Activated T-helper 1 cell treated with anti-CD3 and anti-CD28 coated beads, Interleukin-2, amount 50 U/mL, for 16 hours (primary cell): ENCODE measurements around the gene OSBPL1A.
A peak's percentile ranks its signal among the peaks of the same experiment; 100 is the strongest.
"Not testable (repeated sequence)": the region's sequence is repeated elsewhere in the genome, so short reads cannot be mapped to it uniquely, and the experiment has no call there.

Experiments used
- DNase-seq, 2 donors: peaks; one replicate each; pipeline ENCODE4 v3.0.0-alpha.2; 2020; ENCODE audit warnings: low read depth in 1 of 2, low spot score in 1 of 2

The OSBPL1A gene

DNA sequence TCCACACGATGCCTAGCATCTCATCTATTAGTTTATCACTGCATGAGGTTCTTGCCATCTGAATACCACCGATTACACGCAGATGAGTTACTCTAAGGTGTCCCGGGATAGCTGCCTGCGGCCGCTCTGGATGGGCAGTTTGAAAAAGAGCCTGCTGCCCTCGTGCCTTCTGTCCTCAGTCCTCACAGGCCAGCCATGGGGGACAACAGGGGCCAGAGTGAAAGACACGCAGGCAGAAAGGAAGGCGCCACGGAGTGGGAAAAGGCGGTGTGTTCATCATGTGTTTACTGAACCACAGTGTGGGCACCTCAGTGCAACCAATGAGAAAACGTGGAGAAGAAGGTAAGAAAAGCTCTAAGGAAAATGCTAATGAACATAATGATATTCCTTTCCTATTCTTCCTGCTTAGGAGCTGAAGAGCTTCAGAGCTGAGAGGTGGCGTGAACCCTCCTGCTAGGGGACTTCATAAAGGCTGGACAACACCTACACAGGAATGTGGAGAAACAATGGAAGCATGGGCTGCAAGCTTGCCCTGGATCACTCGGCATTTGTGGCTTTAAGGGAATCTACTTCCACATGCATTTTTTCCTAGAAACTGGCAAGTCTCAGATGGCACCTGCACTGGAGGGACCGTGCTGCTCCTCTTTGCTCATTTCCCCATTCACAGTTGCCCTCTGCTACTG lies 207.8 kb downstream of the OSBPL1A start:
- DNase-seq = no peak

DNA sequence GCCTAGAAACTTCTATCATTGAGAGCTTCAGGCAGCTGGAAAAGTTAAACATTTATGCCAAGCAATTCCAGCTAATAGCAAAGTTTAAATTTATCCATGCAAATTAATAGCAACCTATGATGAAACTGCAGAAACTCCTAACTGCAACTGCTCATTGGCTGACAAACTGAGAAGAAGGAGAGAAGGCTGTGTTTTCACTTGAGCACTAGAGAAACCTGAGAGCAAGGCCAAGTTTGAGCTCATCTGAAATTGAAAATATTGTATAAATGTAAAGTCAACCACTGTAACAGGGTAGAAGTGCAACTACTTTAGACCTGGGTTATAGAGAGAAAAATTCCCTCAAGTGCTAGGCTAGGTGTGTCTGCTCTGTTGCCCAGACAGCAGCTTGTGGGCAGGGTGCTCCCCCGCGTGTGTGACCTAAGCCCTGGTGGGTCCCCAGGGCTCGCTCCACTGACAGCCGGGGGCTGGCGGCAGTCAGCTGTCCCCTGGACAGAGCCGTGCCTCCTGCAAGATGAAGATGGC lies 208.6 kb downstream of the OSBPL1A start:
- DNase-seq = no peak

DNA sequence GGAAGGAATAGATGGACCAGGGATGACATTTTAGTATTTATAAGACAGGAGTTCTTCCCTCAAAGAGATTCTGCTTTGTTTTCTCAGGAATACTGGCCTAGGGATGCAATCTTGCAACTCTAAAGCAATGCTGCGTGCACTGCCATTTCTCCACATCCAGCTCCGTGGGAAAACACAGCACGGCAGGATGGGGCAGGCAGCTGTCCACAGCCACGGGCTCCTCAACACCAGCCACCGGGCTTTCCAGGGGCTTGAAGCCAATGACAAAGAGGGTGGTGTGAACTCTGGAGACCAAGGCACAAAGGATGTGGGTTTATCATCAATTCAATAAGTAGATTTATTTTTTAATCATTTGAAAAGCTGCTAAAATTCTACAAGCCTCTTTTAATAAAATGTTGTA lies 209.5 kb downstream of the OSBPL1A start:
- DNase-seq = no peak

DNA sequence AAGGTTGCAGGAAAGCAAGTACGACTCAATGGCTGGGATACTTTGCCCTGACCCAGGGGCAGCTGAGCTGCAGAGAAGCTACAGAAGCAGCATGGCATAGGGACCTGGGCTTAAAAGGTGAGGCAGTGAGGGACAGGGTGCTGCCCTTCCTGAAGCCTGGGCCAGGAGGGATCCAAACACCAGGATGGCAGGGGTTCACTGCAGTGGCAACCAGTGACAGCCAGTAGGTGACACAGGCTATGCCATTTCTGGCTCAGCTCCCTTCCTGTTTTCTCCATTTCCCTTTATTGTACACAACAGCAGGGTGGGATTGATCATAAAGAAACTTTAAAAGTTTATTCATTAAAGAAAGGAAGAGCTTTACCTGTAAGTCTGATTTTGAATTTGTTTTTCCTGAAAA lies 209.9 kb downstream of the OSBPL1A start:
- DNase-seq = no peak

DNA sequence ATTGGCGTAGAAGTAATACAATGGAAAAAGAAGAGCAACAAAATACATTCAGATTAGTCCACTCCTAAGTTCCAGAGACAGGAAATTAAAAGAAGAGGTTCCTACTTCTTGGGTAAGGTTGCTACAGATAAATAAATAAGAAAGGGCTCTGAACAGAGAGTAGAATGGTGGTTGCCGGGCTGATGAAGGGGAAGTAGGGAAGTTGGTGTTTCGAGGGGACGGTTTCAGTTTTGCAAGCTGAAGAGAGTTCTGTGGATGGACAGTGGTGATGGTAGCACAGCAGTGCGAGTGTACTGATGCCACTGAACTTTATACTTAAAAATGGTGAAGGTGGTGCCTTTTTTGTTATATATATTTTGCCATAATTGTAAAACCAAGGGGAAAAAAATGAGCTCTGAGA lies 210.6 kb downstream of the OSBPL1A start:
- no peak for DNase-seq

DNA sequence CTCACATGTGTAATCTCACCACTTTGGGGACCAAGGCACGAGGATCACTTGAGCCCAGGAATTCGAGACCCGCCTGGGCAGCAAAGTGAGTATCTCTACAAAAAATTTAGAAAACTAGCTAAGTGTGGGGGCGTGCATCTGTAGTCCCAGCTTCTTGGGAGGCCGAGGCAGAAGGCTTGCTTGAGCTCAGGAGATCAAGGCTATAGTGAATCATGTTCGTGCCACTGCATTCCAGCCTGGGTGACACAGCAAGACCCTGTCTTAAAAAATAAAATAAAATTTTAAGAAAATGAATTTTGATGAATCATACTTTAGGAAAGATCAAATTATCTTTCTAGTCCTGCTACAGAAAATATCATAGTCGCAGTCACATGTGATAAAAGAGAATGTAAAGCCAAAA lies 211.8 kb downstream of the OSBPL1A start:
- no peak for DNase-seq

DNA sequence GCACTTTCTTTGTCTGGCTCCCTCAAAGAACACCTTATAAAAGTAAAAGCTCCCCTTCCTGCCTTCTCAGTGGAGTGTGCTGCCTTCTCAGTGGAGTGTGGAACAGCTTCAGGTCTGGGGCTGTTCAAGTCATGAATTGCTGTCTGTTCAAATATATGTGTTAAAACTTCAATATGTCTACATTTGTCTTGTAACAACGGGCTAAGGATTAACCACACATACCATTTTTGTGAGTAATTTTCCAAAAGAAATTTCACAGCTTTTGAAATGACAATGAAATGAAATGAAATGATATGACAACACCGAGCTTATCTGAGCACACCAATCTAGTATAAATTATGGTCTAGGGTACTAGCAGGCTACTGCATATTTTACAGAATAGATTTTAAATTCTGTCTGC lies 215.8 kb downstream of the OSBPL1A start:
- no peak for DNase-seq

DNA sequence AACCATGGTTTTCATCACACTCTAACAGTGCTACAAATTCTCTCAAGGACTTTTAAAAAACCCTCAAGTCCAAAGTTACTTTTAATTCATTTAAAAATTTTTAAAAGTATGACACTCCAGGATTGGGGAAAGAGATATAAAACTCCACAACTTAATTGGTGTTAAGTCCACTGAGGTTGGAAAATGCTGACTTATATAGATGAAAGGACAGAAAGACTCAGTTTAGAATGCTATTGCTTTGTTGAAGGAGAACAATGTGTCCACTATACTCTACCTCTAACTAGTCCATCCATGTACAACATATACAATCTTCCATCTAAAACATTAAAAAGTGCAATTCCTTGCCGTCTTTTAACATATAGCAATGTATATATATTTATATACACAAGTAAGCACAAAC lies 217.6 kb downstream of the OSBPL1A start:
- no peak for DNase-seq

DNA sequence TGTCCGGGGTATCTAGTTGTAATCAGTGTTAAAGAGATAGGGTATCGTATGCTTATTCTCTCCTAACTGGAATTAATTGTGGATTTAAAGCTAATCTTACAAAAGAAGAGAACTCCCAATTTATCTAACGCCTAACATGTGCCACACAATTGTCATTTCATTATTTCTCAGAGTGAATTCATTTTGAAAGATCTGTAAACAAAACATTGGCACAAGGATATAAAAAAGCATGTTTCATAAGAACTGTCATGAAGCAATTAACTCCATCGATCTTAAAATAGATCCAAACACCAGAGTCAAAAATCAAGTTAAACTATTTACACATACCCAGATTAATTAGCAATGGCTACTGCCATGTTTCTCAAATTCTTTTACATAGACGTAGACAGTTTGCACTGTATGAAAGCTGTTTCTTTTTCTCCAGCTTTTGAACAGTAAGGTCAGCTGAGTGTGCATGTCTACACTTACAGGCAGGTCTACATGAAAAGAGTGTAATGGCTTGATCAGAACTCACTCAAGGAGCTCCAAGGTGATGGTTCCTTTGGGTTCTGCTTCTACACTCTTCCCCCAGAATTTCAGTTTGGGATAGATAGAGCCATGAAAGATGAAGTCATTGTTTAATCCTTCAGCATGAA lies 220.0 kb downstream of the OSBPL1A start:
- DNase-seq = no peak

DNA sequence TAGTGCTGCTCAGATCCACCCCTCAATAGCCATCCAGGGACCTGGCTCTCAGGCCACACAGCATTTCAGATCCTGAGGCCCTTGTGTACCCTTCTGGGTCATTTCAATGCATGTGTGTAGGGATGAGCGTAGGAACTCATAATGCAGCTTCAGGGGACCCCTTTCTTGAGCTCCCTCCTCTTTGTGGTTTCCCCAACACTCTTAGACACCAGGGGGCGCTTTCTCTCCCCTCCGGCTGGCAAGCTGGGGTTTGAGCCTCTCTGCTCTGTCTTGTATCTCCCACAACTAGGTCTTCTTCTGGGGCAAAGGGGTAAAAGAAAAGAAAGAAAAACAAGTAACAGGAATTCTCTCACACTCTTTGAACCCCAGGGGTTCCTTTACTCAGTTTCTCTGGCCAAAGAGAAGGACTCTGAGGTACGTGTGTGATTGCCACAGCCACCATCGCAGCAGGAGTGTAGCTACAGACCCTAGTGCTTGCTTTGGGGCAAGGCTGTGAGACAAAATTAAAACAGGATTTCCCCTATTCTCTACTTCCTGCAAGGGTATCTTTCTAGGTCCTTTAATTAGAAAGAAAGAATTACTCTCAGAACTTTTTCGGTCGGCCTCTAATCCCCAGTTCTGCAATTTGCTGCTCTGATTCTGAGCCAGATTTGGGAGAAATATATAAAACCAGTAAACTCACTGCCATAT lies 220.8 kb downstream of the OSBPL1A start:
- DNase-seq = no peak

DNA sequence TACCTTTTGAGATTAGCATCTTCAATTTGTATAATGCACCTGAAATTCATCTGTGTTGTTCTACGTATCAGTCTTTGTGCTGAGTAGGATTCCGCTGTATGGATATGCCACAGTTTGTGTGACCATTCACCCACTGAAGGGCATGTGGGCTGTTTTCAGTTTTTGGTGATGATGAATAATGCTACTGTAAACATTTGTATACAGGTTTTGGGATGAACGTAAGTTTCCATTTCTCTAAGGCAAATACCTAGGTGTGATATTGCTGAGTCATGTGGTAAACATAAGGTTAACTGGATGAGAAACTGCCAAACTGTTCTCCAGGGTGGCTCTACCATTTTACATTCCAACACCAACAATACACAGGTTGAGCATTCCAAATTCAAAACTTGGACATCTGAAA lies 223.6 kb downstream of the OSBPL1A start:
- no peak for DNase-seq

DNA sequence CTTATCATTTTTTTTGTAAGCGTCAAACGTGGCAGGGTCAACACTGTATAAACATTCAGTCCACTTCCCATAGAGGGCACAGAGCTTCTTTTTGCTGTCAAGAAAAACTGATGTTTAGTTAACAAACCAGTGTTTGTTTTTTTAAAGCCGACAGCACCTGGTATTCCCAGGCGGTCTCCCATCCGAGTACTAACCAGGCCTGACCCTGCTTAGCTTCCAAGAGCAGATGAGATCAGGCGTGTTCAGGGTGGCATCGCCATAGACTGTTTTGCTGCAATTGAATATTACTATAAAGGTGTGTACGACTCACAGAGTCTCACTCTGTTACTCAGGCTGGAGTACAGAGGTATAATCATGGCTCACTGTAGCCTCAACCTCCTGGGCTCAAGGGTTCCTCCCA lies 227.3 kb downstream of the OSBPL1A start:
- no peak for DNase-seq

DNA sequence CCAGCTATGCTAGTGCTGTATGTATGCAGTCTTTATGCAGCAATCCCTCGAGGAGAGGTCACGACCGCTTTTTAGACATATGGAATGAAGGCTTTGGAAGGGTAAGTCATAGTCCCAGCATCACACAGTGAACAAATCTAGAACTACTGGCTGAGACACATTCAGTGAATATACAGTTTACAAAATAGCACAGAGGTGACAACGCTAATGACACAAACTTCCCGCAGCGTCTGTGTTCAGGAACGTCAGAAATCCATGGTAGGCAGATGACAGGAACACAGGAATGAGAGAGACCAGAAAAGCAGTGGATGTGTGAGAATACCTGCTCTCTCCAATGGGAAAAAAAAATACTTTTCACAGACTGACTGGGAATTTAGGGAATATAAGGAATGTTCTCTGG lies 229.1 kb downstream of the OSBPL1A start:
- DNase-seq = no peak

DNA sequence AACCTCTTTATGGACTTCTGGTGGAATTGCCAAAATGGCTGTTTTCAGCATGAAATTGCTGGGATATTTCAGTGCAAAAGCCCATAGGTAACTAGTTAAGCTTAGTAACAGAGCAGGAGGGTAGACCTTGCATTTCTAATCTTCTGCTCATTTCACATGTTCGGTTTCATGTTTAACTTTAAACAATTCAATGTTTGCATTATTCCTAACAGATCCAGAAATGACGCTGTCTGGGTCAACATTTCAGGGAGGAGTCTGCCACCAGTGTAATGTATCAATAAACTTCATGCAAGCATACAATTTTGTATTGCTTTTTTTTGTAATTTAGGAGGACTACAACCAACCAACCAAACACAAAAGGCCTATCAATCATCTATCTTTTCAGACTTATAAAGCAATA lies 236.3 kb downstream of the OSBPL1A start:
- no peak for DNase-seq

DNA sequence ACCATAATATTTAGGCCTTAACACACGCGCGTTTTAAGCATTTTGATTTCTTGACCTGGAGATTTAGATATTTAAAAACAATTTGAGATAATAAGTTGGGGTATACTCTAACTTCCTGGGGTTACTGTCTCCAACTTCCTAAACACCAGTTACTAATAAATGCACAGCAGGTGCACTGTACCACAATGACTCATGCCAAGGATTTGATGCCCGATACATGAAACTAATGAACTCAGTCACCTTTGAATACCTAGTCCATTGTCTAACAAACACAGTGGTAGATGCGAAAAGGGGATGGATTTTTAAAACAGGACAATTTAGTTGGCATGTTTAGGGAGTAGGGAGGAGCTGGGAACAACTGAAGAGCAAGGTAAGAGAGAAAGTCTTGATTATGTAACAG lies 237.5 kb downstream of the OSBPL1A start:
- no peak for DNase-seq

DNA sequence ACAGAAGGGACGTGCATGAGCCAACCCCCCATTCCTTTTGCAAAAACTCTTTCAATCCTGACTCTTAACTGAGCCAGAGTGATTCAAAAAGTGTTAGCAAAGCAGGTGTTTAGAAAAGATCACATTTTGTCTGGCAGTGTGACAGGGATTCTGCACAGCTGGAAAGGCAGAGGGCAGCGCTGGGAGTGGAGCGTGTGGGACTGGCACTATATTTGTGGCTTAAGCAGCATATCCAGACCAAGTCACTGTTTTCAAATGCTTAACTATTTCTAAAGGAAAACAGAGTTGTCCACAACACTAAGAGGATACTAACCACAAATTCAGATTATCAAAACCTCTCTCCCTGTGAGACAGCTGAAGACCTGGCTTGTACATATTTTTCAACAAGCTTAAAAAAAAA lies 239.8 kb downstream of the OSBPL1A start:
- DNase-seq = no peak

DNA sequence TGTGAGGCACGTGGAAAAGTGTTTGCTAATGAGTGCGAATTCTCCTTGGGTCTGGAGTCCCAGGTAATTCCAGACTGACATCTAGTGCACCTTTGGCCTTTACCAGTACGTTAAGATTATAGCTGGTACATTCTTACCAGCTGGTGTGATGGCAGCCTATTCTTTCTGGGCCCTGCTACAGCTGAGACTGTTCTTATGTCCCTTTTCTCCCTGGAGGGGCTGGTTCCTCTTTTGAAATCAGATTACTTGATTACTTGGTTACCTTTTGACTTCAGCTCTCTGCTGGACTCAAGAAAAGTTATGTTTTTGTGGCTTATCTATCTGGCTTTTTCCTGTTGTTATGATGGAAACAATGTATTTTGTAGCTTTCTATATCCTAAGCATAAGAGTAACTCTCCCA lies 244.2 kb downstream of the OSBPL1A start:
- DNase-seq = no peak

DNA sequence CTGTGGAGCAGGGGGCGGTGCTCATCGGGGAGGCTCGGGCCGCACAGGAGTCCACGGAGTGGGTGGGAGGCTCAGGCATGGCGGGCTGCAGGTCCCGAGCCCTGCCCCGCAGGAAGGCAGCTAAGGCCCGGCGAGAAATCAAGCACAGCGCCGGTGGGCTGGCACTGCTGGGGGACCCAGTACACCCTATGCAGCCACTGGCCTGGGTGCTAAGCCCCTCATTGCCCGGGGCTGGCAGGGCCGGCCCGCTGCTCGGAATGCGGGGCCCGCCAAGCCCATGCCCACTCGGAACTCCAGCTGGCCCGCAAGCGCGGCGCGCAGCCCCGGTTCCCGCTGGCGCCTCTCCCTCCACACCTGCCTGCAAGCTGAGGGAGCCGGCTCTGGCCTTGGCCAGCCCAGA lies 248.0 kb downstream of the OSBPL1A start:
- DNase-seq = not testable (repeated sequence)

DNA sequence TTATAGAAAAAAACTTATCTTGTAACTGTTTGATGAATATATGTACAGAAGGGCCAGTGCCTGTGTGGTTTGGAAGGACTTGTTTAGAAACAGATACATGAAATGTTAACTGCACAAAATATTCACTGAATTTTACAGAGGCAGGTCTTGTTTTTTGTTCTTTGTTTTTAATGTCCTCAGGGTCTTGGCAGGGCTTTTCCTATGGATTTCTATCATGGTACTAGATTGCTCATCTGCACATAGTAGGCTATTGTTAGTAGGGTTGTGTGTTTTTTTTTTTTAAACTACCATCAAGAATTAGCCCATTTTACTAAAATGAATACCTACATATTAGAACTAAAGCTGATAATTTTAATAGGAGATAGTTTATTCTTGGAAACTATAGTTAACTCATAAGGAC lies 255.2 kb downstream of the OSBPL1A start:
- DNase-seq = no peak

DNA sequence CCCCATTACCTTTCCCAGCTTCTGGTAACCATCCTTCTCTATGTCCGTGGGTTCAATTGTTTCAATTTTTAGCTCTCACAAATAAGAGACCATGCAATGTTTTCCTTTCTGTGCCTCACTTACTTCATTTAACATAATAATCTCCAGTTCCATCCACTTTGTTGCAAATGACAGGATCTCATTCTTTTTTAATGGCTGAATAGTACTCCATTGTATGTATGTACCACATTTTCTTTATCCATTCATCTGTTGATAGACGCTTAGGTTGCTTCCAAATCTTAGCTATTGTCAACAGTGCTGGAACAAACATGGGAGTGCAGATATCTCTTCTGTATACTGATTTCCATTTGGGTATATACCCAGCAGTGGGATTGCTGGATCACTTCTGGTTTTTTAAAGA lies 256.9 kb downstream of the OSBPL1A start:
- no peak for DNase-seq

DNA sequence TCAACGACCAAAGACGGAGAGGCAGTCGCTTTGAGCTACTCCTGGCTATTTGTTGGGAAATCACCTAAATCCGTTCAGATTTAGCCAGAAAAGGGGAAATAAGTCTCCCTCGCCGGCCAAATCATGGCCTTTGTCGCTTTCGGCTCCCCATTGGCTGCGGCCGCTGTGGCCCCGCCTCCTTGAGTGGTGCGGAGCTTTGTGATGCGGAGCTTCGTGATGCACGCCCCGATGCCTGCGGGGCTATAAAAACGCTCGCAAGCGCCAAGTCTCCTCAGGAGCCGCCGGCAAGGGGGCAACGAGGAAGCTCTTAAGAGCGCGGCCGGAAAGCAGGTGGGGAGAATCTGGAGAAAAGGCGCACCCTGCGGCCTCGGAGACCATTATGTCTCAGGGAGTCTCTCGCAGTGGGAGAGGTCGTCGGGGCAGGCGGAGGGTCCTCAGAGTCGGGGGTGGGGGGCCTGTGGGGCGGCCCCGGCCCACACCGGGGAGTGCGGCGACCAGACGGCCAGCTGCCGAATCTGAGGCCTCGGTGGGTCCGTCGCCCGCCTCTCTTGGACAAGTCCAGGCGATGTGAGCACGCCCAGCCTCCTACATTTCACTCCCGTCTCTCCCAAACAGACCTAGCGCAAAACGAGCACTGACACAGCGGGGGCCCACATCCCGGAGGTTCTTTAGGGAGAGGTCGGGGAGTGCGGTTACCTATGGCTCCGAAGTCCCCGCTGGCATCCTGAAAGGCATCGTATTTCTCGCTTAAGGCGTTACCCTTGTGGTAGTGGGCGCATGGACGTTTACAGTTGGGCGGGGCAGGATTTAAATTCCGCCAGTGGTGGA lies 258.6 kb downstream of the OSBPL1A start, which contains the start of gene CABYR:
TSS of gene CABYR (plus strand) at position 274 of the 828 bp plus-strand sequence. CDS start 4,053 bp downstream, outside the sequence.
- DNase-seq = peak; percentile 49 to 61
